D721Med (cell line): ENCODE results near the gene GPR87.

ENCODE experiments used
- DNase-seq: peaks from one replicate; pipeline ENCODE4 v3.0.0; 2011; ENCODE audit warnings: low spot score; ENCODE audit not compliant: insufficient read length
- FAIRE-seq: peaks from 2 replicates; lab custom pipeline; 2011; peaks lifted over from hg19 to GRCh38; lab: Jason Lieb, UNC
- TF ChIP-seq, protein P1 (sequence below): IDR thresholded peaks from 2 replicates; pipeline ENCODE4 v1.5.1; 2012; ENCODE audit warnings: mild to moderate bottlenecking, control low read depth; ENCODE audit not compliant: insufficient read depth; ENCODE audit errors: missing control alignments

The GPR87 gene

GRCh38 chr3:151276687-151277042 lies 40.0 kb downstream of the GPR87 start:
- DNase-seq (no peak), FAIRE-seq (no peak)
- TF ChIP-seq, protein P1, sequence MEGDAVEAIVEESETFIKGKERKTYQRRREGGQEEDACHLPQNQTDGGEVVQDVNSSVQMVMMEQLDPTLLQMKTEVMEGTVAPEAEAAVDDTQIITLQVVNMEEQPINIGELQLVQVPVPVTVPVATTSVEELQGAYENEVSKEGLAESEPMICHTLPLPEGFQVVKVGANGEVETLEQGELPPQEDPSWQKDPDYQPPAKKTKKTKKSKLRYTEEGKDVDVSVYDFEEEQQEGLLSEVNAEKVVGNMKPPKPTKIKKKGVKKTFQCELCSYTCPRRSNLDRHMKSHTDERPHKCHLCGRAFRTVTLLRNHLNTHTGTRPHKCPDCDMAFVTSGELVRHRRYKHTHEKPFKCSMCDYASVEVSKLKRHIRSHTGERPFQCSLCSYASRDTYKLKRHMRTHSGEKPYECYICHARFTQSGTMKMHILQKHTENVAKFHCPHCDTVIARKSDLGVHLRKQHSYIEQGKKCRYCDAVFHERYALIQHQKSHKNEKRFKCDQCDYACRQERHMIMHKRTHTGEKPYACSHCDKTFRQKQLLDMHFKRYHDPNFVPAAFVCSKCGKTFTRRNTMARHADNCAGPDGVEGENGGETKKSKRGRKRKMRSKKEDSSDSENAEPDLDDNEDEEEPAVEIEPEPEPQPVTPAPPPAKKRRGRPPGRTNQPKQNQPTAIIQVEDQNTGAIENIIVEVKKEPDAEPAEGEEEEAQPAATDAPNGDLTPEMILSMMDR: no peak

DNA sequence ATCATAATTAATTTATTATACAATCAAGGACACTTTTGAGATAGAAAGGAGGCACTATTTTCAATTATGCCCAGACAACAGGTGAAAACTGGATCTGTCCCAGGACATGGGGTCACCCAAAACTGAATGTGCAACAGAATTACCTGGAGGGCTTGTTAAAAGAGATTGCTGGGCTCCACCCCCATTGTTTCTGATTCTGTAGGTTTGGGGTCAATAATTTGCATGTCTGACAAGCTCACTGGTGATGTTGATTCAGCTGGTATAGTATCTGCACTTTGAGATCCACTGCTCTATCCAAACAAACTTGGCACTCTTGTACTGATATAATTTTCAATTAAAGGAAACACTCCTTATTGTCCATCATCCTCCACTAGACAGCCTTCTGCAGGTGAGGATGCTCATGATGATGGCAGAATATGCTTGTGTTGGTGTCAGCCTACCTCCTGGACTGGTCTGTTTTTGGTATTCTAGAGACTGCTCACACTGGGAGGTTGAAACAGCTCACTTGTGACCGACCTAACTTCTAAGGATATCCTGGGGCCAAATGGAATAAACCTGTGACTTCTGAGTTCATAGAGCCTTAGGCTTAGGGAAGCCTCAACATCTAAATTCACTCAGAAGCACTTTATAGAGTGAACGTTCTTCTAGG lies 40.5 kb downstream of the GPR87 start:
- no peak for FAIRE-seq

GRCh38 chr3:151275091-151275490 lies 41.5 kb downstream of the GPR87 start:
- TF ChIP-seq, protein P1: no peak
- FAIRE-seq (no peak), DNase-seq (no peak)

More for the DNA sequence above, 40.5 kb downstream of the GPR87 start:
- TF ChIP-seq, protein P1: no peak
- no peak for DNase-seq

GRCh38 chr3:151269631-151270030 lies 47.0 kb downstream of the GPR87 start:
- TF ChIP-seq, protein P1: no peak
- FAIRE-seq (no peak), DNase-seq (no peak)

- no peak for DNase-seq
- TF ChIP-seq, protein P1: no peak
- FAIRE-seq: no peak
Observed at GRCh38 chr3:151268267-151269235, 48.1 kb downstream of the GPR87 start.

GRCh38 chr3:151267066-151267465 lies 49.6 kb downstream of the GPR87 start:
- no peak for FAIRE-seq
- DNase-seq: no peak

More at GRCh38 chr3:151267066-151267465, 49.6 kb downstream of the GPR87 start:
- TF ChIP-seq, protein P1: no peak
